ENCODE measurements around the gene IQCK.
"Not testable (repeated sequence)": the region's sequence is repeated elsewhere in the genome, so short reads cannot be mapped to it uniquely, and the experiment has no call there.

The IQCK gene

DNA sequence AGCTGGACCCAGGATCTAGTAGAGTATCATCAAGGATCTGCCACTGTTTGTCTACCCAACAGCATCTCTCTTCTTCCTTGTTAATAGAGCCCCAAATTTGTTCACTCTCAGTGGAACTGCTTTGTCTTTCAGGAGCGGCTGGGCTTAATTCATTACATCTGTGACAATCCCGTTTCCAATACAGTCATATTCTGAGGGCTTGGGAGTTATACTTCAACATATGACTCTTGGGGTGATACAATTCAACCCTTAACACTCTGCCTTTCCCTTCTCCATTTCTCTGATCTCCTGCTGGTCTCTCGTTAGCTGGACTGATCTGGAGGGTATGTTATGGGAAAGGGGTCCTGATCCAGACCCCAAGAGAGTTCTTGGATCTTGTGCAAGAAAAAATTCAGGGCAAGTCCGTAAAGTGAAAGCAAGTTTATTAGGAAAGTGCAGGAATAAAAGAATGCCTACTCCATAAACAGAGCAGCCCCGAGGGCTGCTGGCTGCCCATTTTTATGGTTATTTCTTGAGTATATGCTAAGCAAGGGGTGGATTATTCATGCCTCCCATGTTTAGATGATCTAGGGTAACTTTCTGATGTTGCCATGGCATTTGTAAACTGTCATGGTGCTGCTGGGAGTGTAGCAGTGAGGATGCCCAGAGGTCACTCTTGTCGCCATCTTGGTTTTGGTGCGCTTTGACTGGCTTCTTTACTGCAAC is 42.4 kb downstream of the IQCK start:
- DNase-seq, result no peak

DNA sequence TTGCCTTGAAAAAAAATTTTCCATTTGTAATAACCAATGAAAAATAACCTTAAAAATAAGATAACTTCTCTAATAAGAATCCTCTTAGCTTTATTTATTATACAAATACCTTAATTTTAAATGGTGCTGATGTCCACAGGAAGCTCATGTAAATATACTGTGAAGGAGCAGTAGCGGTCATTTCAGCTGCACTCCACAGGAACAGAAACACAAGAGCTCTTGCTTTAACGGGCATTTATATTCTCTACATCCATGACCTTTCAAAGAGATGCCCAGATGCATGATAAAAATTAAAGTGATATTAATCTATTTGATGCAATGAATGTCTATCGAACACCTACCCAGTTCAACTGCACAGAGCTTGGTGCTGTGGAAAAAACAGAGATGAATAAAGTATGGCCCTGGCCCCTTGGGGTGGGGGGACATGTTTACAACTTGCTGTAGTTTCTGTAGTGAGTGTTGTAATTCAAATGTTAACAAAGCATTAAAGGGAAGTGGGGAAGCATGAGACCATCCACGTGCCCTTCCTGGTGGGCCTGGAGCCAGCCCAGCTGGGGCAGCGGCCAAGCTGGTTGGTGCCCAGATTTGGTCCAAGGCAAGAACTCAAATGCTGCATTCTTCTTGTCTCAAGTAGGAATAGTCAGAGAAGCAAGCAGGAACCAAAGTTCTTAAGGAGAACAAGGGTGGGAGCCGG is 47.9 kb downstream of the IQCK start:
- DNase-seq, result no peak

DNA sequence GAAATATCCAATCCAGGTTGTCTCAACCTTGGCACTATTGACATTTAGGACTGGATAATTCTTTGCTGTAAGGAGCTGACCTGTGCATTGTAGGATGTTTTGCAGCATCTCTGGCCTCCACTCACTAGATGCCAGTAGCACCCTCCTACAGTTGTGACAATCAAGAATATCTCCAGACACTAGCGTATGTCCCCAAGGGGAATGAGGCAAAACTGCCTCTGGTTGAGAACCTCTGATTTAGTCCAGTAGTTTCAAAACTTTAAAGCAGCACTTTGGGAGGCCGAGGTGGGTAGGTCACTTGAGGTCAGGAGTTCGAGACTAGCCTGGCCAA is 48.4 kb downstream of the IQCK start:
- no peak for DNase-seq

DNA sequence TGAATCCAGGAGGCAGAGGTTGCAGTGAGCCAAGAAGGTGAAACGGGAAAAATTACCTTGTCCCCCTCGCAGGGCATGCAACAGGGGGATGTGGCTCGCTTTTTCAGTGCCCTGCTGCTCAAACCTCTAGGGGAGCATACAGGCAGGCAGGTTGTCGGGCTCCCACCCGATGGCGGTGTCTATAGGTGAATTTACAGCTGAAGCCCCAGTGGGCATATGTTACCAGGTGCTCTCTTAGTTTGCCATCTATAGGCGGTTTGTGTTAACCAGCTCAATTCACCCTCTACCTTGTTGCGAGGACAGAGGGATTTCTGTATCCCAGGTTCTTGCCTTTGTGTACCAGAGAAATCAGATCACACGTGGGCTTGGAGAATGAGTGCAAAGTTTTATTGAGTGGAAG is 48.9 kb downstream of the IQCK start:
- no peak for DNase-seq

DNA sequence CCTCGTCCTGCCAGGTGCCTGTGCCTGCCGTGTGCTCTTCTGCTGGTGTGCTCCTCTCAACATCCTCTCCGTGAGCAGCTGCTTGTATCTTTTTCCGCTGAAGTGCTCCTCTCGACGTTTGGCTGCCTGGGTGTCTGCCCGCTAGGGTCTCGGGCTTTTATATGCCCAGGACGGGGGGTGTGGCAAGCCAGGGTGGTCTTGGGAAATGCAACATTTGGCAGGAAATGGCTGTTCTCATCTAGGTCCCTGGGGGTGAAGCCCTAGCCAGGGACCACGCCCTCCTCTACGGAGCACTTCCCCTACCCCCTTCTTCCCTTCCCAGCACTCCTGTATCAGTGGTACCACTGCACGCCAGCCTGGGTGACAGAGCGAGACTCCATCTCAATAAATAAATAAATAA is 49.4 kb downstream of the IQCK start:
- DNase-seq, result no peak

DNA sequence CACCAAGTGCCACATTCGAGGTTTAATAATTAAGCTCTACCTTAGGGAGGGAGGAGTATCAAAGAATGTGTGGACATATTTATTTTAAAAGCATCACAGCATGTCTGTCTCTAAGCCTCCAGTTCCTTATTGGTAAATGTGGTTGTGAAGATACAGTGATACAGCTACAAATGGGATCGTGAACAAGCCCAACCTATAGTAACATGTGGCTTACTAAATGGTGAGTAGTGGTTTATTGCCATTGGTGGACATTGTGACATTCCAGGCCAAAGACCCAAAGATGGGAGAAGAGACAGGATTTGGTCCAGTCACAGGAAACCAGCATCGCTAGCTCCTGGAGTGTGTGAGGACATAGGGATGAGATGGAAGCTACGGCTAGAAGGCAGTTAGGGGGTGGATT is 51.2 kb downstream of the IQCK start:
- no peak for DNase-seq

DNA sequence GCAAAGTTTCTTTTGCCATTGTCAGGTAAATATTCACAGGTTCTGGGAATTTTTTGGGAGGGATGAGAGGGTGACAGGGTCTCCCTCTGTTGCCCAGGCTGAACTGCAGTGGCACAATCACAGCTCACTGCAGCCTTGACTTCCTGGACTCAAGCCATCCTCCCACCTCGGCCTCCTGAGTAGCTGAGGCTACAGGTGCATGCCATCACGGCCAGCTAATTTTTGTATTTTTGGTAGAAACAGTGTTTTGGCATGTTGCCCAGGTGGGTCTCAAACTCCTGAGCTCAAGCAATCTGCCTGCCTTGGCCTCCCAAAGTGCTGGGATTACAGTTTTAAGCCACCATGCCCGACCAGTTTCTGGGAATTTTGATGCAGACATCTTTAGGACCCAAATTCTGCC is 53.0 kb downstream of the IQCK start:
- DNase-seq, result no peak

DNA sequence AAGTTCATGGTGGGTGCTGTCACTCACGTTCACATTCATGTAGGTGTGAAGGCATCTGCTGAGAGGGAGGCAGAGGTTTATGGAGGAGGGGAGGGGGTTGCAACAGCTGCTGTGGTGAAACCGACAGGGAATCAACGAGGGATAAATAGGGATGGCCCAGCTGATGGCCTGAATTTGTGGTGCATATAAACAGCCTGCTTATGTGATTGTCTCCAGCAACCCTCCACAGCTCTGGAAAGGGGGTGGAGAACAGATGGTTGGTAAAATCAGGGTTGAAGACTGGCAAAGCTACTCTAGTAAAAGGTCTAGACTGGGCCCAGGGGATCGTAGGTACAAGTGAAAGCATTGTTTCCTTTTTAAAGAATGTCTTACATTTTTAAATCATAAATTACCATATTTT is 53.7 kb downstream of the IQCK start:
- DNase-seq, result no peak

DNA sequence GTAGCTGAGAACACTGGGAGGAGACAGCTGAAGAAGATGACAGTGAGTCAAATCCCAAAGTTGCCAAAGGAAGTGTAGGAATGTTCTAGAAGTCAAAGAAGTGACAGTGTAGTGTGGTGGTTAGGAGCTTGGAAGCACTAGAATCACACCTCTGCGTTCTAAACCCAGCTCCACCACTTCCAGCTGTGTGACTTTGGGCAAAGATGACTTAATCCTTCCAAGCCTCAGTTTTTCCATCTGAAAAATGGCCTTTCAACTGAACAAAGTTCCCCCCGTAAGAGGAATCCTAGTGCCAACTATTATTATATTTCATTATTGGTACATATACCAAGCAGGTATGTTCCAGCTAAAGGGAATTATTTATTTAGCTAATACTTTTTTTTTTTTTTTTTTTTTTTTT is 56.0 kb downstream of the IQCK start:
- DNase-seq, result no peak

DNA sequence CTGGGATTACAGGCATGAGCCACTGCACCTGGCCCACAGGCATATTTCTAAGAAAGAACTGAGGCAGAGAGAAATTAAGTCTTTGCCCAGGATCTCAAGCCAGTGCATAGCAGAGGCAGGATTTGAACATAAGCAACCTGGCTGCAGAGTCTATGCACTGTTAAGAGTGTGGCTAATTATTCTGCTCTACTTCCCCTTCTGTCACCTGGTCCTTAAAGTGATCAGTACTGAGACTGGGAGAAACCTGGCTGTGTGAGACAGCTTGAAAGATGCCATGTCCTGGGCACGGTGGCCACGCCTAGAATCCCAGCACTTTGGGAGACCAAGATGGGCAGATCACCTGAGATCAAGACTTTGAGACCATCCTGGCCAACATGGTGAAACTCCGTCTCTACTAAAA is 58.1 kb downstream of the IQCK start:
- no peak for DNase-seq

DNA sequence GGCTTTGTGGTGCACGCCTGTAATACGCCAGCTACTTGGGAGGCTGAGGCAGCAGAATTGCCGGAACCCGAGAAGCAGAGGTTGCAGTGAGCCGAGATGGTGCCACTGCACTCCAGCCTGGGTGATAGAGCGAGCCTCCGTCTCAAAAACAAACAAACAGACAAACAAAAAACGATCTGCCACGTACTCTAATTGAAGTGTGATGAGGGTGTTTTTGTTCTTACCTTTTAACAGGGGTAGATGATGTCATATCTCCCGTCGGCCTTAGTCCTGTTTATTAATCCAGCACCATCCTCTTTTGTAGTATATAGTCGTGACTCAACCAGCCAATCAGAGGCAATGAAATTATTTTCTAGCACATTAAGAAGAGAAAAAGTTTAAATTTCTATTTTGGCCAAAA is 58.5 kb downstream of the IQCK start:
- DNase-seq, result peak; percentile 34

DNA sequence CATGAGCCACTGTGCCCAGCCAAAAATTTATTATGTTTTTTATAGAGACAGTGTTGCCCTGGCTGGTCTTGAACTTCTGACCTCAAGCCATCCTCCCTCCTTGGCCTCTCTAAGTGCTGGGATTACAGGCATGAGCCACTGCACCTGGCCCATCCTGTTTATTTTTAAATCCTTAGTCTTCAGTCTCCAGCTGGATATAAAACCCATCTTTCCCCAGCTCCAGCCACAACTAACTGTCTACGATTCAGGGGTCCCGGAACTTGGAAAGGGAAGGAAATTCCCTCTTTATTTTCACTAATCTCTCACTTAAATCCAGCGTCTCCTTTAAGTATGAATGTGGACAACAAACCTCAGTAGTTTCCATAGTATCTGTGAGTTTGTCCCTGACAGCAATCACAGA is 62.2 kb downstream of the IQCK start:
- DNase-seq, result no peak

DNA sequence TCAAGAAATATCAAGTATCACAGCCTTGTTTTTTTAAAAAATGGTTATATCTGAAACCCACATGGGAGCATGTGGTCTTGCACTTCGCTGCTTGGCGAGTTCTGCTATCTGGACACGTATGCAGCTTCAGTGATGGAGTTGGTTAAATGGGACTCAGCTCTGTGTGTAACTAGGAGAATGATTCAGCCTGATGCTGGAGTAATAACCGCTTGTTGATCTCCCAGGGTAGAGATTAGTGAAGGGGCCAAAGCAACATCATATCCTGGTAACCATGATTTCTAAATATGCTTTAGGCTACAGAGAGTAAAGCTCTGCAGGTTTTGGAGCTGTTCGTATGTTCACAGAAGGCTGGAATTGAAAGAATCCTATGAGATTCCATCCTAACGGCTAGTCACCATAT is 63.2 kb downstream of the IQCK start:
- DNase-seq, result no peak

DNA sequence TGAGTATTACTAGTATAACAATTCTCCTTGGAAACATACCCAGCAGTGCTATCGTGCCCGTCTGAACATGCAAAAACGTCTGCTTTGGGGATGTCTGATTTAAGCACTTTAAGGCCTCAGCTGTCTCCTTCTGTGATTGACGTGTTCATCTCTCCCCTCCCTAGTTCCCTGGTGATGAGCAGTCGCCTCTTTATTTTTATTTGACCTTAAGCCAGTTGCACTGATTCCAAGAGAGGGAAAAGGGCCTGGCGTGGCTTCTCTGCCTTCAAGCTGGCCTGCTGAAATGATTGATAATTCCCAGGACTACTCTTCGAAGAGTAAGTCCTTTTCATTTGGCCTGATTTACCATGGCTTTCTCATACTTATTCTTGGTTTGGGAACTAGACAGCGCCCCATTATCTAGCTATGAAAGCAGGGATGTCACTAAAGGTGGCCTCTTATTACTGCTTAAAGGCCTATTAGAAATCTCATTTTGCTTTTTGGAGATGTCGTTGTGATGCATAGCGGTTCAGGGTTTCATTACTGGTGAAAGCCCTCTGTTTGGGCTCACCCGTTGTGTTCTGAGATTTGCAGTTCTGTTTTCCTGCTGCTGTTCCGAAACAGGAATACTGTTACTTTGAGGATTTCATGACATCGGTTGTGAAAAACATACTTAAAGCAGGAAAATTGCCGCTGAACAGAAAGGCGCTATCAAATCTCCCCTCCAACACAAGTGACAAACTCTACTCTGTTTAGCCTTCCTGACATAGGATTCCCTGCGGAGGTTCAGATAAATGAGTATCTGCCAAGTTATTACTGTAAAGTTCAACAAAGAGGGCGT is 65.5 kb downstream of the IQCK start:
- DNase-seq, result no peak

DNA sequence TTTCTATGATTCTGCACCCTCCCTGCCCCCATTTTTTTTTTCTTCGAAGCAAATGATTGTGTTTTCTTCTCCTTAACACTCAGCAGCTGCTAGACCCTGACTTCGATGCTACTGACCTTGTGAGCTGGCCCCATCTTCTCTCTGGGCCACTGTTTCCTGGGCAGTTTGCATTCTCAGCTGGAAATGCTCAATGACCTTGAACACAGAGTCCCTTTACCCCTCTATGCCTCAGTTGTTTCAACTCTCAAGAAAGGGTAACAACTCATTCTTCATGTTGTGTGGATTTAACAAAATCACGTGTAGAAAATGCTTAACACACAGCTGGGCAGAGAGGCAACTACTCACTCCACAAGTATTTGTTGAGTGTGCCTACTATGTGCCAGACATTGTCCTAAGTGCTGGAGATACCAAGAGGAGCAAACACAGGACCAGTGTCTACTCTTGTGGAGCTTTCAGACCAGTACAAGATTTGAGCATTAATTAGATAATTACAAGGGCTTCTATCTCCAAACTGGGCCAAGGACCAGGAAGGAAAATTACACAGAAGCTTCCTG is 66.2 kb downstream of the IQCK start:
- no peak for DNase-seq

DNA sequence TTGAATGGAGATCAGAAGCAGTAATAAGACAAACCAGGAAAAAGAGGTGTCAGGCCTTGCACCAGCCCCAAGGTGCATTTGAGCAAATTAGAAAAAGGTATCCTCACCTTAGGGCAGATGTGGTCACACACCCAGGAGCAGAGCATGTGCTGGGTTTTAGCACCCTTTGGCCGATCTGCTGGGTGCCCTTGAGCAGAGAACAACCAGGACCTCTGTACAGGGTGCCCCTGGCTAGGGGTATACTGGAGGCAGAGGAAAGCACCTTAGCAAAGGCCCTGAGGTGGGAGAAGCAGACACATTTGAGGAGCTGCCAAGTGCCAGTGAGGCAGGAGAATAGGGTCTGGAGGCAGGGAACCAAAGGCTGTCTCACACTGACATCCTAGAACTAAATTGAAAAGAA is 67.0 kb downstream of the IQCK start:
- DNase-seq, result no peak

DNA sequence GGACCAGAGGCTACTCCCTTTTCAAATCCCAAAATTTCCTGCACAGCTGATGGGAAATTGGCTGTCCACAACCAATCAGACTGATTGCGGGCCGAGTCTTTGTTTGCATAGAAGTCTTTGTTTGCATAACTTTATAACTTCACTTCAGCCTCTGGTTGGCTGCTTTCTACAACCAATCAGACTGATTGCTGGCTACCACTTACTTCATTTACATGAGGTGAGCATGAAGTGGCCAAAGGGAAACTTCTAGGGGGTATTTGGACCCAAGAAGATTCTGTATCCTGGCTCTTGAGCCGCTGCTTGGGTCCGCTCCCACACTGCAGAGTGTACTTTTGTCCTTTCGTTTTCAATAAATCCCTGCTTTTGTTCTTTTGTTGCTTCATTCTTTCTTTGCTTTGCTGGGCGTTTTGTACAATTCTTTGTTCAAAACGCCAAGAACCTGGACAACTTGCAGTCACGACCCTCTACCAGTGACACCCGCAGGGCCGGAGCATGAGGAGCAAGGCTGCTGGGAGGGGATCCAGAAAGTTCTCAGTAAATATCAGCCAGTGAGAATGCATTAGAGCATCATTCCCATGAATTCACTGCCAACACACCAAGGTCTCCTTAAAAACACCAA is 67.5 kb downstream of the IQCK start:
- no peak for DNase-seq

DNA sequence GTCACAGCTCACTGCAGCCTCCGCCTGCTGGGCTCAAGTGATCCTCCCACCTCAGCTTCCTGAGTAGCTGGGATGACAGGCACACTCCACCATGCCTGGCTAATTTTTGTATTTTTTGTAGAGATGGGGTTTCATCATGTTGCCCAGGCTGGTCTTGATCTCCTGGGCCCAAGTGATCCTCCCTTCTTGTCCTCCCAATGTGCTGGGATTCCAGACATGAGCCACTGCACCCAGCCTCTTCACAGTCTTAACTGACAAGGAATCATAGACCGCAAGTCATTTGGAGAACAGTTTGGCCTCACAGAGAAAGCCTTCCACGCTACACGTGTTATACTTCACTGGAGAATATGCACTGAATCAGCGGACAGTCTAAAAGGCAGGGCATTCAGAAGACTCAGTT is 83.3 kb downstream of the IQCK start:
- DNase-seq, result not testable (repeated sequence)

DNA sequence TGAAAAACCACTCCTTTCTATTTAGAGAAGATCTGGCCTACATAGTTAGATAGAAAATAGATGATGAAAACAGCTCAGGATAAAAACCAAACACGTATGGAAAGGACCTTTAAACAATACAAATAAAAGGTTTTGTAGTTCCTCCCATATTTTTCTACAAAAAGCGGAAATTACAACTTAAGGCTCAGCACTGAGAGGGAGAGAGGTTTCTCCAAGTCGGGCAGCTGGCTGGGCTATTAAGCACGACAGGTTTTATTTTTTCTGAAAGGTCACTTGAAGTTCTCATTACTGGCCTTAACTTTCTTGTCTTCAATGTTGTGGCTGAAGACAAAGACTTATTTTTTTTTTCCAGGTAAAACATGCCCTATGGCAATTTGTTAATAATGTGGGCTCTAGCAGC is 83.8 kb downstream of the IQCK start:
- not testable (repeated sequence) for DNase-seq

DNA sequence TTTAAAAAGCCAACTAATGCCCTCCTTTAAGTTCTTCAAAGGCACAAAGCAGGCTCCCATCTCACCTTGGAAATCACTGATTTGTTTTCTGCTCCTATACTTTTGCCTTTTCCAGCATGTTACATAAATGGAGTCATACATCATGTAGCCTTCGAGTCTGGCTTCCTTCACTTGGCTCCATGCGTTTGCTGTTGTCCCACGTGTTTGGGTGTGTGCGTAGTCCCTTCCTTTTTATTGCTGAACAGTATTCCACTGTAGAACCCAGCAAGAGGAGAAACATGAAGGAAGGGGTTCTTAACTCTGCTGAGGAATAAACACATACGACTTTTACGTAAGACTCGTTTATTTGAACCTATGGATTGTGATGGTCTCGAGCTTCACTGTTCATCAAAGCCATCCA is 84.5 kb downstream of the IQCK start:
- no peak for DNase-seq

DNA sequence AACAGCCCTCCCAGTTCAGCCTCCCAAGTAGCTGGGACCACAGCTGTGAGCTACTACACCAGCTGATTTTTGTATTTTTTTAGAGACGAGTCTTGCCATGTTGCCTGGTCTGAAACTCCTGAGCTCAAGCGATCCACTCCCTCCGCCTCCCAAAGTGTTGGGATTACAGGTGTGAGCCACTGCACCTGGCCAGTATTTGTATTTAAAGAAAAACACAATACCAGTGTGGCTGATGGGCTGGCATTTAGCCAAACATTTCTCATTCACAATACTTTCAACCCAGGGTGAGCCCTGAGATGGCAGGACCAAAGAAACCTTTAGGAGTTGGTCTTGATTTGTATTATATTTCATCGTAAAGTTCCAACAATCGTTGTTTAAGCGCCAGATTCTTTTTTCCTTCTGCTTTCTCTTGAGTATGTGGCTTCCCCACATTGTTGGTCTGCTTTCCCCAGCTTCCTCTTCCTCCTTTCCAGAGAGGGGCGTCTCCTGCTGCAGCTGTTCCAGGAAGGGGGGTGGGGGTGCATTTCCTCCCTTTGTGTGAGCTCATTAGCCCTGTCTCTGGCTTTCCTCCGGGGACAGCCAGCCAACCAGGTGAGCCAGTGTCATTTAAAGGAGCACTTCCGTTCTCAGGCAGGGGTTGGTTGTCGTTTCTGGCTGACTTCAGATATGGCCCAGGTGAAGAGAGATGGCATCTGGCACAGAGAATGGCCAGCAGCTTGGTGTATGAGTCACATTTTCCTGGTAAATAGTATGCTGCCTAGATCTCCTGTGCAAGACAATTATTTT is 86.7 kb downstream of the IQCK start:
- peak; percentile 70 for DNase-seq

DNA sequence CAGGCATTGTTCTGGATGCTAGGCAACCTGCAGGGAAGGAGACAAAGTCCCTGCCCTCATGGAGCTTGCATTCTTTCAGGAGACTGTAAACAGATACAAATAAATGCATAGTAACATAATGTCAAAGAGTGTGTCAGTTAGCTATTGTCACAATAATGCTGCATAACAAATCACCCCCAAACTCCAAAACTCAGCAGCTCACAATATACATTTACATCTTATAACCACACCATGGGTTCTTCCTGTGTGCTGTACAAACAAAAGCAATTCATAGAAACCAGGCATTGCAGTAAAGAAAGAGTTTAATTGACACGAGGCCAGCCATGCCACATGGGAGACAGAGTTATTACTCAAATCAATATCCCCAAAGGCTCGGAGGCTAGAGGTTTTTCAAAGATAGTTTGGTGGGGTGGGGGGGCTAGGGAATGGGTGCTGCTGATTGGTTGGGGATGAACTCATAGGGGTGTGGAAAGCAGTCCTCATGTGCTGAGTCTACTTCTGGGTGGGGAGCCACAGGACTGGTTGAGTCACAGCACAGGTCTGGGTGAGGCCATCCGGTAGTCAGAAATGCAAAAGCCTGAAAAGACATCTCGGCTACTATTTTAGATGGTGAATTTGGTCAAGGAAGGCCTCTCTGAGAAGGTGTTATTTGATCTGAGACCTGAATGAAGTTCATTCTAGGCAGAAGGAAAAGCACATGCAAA is 87.5 kb downstream of the IQCK start:
- no peak for DNase-seq

Data from NCI-H1436 (cell line).